Natural killer cell treated with Interleukin-12 subunit alpha and Interleukin-12 subunit beta and Interleukin-15 and Interleukin-18, amount 100 ng/mL, for 72 hours (primary cell): ENCODE data around the gene GSTT2. TPM values are rescaled to one million over a fixed set of nuclear protein-coding genes. Genes with fewer than 3 reads are reported as not detected.

Source experiments
- ATAC-seq, 2 donors: fragments of 150-1000 bp; cut with Tn5 transposase in 1 of 2; sonication (Bioruptor Pico), chemical (Tn5 transposase) in 1 of 2; 2 replicates each; pipeline ENCODE4 v1.10.0; 2021
- DNase-seq: peaks from one replicate; pipeline ENCODE4 v3.0.0; 2022; ENCODE audit warnings: low spot score
- H3K27ac Mint-ChIP-seq, 2 donors: 1 replicate in 1 of 2; 2 replicates in 1 of 2; pipeline ENCODE4 v1.8.0; 2022; ENCODE audit warnings: mixed read lengths in 2 of 2, mild to moderate bottlenecking in 1 of 2, moderate library complexity in 1 of 2
- H3K27me3 Mint-ChIP-seq, 2 donors: 1 replicate in 1 of 2; 2 replicates in 1 of 2; pipeline ENCODE4 v1.8.0; 2022; ENCODE audit warnings: mixed read lengths in 2 of 2
- H3K36me3 Mint-ChIP-seq: one replicate; pipeline ENCODE4 v1.8.0; 2022; ENCODE audit warnings: mixed read lengths
- H3K4me1 Mint-ChIP-seq, 2 donors: 1 replicate in 1 of 2; 2 replicates in 1 of 2; pipeline ENCODE4 v1.8.0; 2022; ENCODE audit warnings: low read depth in 2 of 2, mixed read lengths in 2 of 2, mild to moderate bottlenecking in 1 of 2
- H3K4me3 Mint-ChIP-seq: one replicate; pipeline ENCODE4 v1.8.0; 2022; ENCODE audit warnings: mixed read lengths
- H3K9me3 Mint-ChIP-seq: 2 replicates; pipeline ENCODE4 v1.8.0; 2022; ENCODE audit warnings: mixed read lengths
- total RNA-seq, 2 donors: library from RNA; stranded (reverse); gene quantifications; one replicate each; pipeline ENCODE4 v1.2.3, GENCODE V29; 2022

Gene GSTT2
- total RNA-seq, 2 donors from 2014 or later, result 0.47 TPM; not detected in 1

GRCh38 chr22:24007253-24008021 lies 27.5 kb downstream of the GSTT2 start:
- H3K4me3 Mint-ChIP-seq, result no peak overlapping the region
- no peaks in the 10 kb centered on the region for H3K27me3 Mint-ChIP-seq
- H3K27ac Mint-ChIP-seq, result no peak overlapping the region

GRCh38 chr22:24008022-24008283 lies 28.0 kb downstream of the GSTT2 start:
- Mint-ChIP-seq H3K27ac (no peak overlapping the region), H3K9me3 (no peaks in the 10 kb centered on the region), H3K36me3 (no peaks in the 10 kb centered on the region), H3K4me1 (peaks cover 10 to 13% of the 10 kb centered on the region in 2 donors), H3K4me3 (no peak overlapping the region), H3K27me3 (no peaks in the 10 kb centered on the region)
- ATAC-seq (no peak), DNase-seq (no peak)

More at GRCh38 chr22:24007253-24008021, 27.5 kb downstream of the GSTT2 start:
- peaks cover 9 to 13% of the 10 kb centered on the region in 2 donors for H3K4me1 Mint-ChIP-seq
- DNase-seq (no peak), ATAC-seq (no peak)
- no peaks in the 10 kb centered on the region for H3K36me3 Mint-ChIP-seq
- H3K9me3 Mint-ChIP-seq, result no peaks in the 10 kb centered on the region

DNA sequence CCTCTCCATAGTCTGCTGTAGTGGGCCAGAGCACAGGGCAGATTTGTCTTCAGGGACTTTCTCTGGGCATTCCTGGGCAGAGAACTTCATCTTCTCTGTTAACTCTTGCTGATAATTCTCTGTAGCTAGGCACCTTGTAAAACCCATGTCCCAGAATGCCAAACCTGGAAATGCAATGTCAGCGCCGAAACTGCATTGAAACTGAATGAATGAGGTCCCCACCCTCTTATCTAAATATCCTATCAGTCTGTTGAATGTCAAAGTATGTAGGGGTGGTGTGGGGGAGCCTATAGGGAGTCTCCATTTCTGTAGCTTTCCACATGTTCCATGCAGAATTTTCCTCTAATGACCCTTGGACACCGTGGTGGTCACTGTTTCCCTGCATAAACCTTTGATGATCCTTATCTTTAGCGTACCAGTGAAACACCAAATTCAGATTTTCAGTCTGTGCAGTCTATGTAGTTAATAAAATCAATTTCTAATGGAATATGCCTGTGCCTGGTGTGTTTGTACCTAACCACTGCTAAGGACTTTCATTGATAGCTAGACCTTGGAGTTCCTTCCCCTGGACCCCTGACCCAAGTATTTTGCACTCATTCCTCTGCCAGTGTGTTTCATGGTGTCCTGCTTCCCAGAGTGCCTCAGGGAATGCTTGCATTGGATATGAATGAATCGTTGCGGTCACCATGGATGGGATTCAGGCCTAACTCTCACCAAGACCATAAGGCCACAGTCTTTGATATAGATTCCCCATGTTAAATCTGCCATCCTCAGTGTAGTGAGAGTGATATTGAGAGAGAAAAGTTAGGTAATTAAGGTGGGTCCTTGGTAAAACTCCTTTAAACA lies 28.7 kb downstream of the GSTT2 start:
- no peak overlapping the region for H3K27ac Mint-ChIP-seq
- H3K4me3 Mint-ChIP-seq, result no peak overlapping the region
- DNase-seq, result no peak
- H3K9me3 Mint-ChIP-seq, result no peaks in the 10 kb centered on the region
- no peaks in the 10 kb centered on the region for H3K36me3 Mint-ChIP-seq
- peaks cover 14 to 17% of the 10 kb centered on the region in 2 donors for H3K4me1 Mint-ChIP-seq
- ATAC-seq, result no peak
- H3K27me3 Mint-ChIP-seq, result no peaks in the 10 kb centered on the region

DNA sequence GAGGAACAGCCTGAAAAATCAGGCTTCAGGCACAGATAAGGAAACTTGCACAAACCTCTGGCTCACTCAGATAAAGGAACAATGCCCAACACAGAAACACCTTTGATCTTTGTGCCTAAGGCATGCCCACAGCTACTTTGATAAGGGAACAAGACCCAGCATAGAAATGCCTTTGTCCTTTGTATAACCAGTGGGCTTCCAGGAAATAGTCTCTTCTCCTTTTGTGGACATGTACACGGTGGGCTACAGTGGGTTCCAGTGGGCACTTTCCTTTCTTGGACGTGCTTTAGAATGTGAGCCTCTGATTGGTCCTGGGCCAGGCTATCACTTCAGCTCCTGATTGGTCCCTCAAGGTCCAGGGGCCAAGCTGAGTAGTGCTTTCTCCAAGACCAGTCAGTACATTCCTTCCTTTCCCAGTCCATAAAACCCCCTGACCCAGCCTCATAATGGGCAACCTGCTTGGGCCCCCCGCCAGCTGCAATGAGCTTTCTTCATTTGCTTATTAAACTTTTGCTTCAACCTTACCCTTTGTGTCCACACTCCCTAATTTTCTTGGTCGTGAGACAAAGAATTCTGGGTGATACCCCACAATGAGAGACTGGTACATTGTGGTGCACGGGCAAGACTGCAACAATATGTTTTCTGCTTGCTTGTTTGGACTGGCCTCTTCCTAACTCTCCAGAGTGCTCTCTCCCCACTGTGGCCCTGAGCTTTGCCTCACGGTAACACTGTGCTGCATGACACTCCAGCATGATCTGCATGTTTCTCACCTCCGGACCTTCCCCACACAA lies 29.5 kb downstream of the GSTT2 start:
- ATAC-seq (no peak), DNase-seq (no peak)
- no peaks in the 10 kb centered on the region for H3K27me3 Mint-ChIP-seq
- H3K4me1 Mint-ChIP-seq, result peaks cover 18 to 25% of the 10 kb centered on the region in 2 donors
- H3K27ac Mint-ChIP-seq, result peak overlapping the region in 1 of 2 donors; percentile 93
- no peaks in the 10 kb centered on the region for H3K9me3 Mint-ChIP-seq
- no peaks in the 10 kb centered on the region for H3K36me3 Mint-ChIP-seq
- H3K4me3 Mint-ChIP-seq, result no peak overlapping the region

DNA sequence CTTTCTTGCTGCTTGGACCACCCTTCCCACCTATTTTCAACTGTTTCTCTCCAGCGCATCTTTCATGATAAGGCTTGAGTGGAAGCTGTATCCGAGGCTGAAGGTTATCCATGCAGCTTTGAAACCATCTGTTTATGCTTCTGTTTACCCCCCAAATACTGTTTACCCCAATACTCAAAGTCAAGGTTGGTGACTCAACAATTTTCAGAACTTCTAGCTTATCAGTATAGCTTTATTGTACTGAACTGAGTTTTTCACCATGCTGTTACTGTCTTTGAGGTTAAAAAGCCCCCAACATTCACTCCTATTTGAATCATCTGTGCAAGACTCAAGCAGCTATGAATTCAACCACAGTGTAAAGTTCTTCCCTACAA lies 30.1 kb downstream of the GSTT2 start:
- Mint-ChIP-seq H3K4me3 (no peak overlapping the region), H3K36me3 (no peaks in the 10 kb centered on the region), H3K9me3 (no peaks in the 10 kb centered on the region), H3K27me3 (no peaks in the 10 kb centered on the region), H3K27ac (peak overlapping the region in 1 of 2 donors; percentile 93), H3K4me1 (peaks cover 22 to 28% of the 10 kb centered on the region in 2 donors)
- DNase-seq, result no peak
- no peak for ATAC-seq

- Mint-ChIP-seq H3K36me3 (no peaks in the 10 kb centered on the region), H3K27me3 (no peaks in the 10 kb centered on the region), H3K4me1 (peaks cover 22 to 35% of the 10 kb centered on the region in 2 donors), H3K4me3 (peak overlapping the region; percentile 96), H3K27ac (peak overlapping the region; percentile 88 to 93), H3K9me3 (no peaks in the 10 kb centered on the region)
- DNase-seq, result no peak
- no peak for ATAC-seq
These were observed 31.8 kb downstream of the GSTT2 start for GRCh38 chr22:24011735-24012068.

GRCh38 chr22:24016156-24016555 lies 36.2 kb downstream of the GSTT2 start:
- no peak overlapping the region for H3K4me3 Mint-ChIP-seq
- H3K4me1 Mint-ChIP-seq, result peaks cover 22 to 29% of the 10 kb centered on the region in 2 donors
- H3K36me3 Mint-ChIP-seq, result peaks cover 5% of the 10 kb centered on the region
- H3K27me3 Mint-ChIP-seq, result no peaks in the 10 kb centered on the region
- H3K27ac Mint-ChIP-seq, result no peak overlapping the region
- ATAC-seq (no peak), DNase-seq (no peak)
- no peaks in the 10 kb centered on the region for H3K9me3 Mint-ChIP-seq

- DNase-seq (no peak), ATAC-seq (no peak)
- H3K4me3 Mint-ChIP-seq, result no peak overlapping the region
- H3K27me3 Mint-ChIP-seq, result no peaks in the 10 kb centered on the region
- H3K4me1 Mint-ChIP-seq, result peaks cover 16 to 20% of the 10 kb centered on the region in 2 donors
- H3K36me3 Mint-ChIP-seq, result peaks cover 5% of the 10 kb centered on the region
- no peaks in the 10 kb centered on the region for H3K9me3 Mint-ChIP-seq
- no peak overlapping the region for H3K27ac Mint-ChIP-seq
These were observed 41.4 kb downstream of the GSTT2 start for GRCh38 chr22:24021304-24021703.

DNA sequence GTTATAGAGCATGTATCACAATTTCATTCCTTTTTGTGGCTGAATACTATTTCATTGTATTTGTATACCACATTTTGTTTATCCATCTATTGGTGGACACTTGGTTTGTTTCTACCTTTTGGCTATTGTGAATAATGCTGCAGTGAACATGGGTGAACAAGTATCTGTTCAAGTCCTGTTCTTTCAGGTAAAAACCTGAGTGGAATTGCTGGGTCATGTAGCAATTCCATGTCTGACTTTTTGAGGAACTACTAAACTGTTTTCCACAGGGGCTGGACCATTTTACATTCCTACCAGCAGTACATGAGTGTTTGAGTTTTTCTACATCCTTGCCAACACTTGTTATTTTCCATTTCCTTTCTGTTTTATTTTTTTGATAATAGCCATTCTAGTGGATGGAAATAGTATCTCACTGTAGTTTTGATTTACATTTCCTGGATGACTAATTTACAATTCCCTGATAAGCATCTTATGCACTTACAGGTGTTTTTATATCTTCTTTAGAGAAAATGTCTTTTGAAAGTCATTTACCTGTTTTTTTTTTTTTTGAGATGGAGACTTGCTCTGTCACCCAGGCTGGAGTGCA lies 43.4 kb downstream of the GSTT2 start:
- Mint-ChIP-seq H3K27me3 (no peaks in the 10 kb centered on the region), H3K36me3 (no peaks in the 10 kb centered on the region), H3K27ac (no peak overlapping the region), H3K4me1 (peaks cover 16 to 17% of the 10 kb centered on the region in 2 donors), H3K9me3 (no peaks in the 10 kb centered on the region), H3K4me3 (no peak overlapping the region)
- no peak for DNase-seq
- ATAC-seq, result no peak

- Mint-ChIP-seq H3K27me3 (no peaks in the 10 kb centered on the region), H3K9me3 (no peaks in the 10 kb centered on the region), H3K4me1 (peaks cover 17 to 19% of the 10 kb centered on the region in 2 donors), H3K4me3 (no peak overlapping the region), H3K27ac (peak overlapping the region in 1 of 2 donors; percentile 25), H3K36me3 (no peaks in the 10 kb centered on the region)
- DNase-seq (no peak), ATAC-seq (no peak)
These were observed 44.4 kb downstream of the GSTT2 start for GRCh38 chr22:24024354-24024753.

GRCh38 chr22:24025475-24025874 lies 45.5 kb downstream of the GSTT2 start:
- no peaks in the 10 kb centered on the region for H3K9me3 Mint-ChIP-seq
- H3K4me1 Mint-ChIP-seq, result peaks cover 17 to 28% of the 10 kb centered on the region in 2 donors
- H3K4me3 Mint-ChIP-seq, result no peak overlapping the region
- no peak overlapping the region for H3K27ac Mint-ChIP-seq
- DNase-seq, result no peak
- no peaks in the 10 kb centered on the region for H3K36me3 Mint-ChIP-seq
- ATAC-seq, result no peak
- no peaks in the 10 kb centered on the region for H3K27me3 Mint-ChIP-seq

DNA sequence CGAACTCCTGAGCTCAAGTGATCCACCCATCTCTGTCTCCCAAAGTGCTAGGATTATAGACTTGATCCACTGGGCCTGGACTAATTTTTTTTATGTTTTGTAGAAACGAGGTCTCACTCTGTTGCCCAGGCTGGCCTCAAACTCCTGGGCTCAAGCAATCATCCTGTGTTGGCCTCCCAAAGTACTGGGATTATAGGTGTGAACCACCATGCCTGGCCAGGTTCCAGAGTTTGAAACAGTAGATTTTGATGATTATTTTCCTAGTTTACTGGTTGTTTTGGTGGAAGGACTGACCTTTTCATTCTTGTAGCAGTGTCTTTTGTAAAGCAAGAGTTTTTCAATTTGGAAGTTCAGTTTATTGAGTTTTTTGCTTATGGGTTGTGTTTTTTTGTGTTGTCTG lies 46.1 kb downstream of the GSTT2 start:
- H3K9me3 Mint-ChIP-seq, result no peaks in the 10 kb centered on the region
- no peak overlapping the region for H3K27ac Mint-ChIP-seq

DNA sequence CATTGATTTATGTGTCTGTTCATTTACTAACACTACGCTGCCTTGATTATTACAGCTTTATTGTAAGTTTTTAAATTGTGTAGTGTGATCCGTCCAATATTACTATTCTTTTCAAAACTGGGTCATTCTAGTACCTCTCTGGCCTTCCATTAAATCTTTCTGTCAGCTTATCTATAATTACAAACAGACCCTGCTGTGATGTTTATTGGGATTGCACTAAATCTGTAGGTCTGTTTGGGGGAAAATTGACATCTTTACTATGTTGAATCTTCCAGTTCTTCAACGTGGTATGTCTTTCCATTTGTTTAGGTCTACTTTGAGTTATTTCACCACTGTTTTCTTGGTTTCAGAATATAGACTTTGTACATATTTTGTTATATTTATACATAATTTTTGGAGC lies 46.8 kb downstream of the GSTT2 start:
- Mint-ChIP-seq H3K36me3 (no peaks in the 10 kb centered on the region), H3K27me3 (no peaks in the 10 kb centered on the region), H3K4me1 (peaks cover 17 to 25% of the 10 kb centered on the region in 2 donors), H3K4me3 (no peak overlapping the region), H3K9me3 (no peaks in the 10 kb centered on the region), H3K27ac (no peak overlapping the region)
- DNase-seq (no peak), ATAC-seq (no peak)

More for the DNA sequence above, 46.1 kb downstream of the GSTT2 start:
- H3K27me3 Mint-ChIP-seq, result no peaks in the 10 kb centered on the region
- H3K4me3 Mint-ChIP-seq, result no peak overlapping the region
- H3K4me1 Mint-ChIP-seq, result peaks cover 17 to 25% of the 10 kb centered on the region in 2 donors
- DNase-seq (no peak), ATAC-seq (no peak)
- no peaks in the 10 kb centered on the region for H3K36me3 Mint-ChIP-seq
